Measurements from ENCODE around the gene TTBK2.

DNA sequence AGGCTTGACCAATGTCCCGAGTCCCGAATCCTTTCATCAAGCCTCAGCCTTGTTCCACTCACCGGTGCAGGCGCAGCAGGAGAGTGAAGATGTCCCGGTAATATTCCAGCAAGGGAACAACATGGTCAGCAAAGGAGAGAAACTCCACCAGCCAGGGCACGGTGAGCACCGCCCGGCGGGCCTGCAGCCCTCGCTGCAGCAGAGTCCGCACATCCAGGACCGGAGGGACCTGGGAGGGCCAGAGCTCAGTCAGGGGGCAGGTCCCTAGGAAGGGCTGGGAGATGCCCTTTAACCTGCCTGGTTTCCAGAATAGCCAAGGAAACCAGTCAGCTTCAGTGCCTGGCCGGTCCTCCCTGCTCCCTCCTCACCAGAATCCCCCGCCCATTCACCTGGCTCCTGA lies 190.0 kb downstream of the TTBK2 start:
- TF ChIP-seq, protein P1, sequence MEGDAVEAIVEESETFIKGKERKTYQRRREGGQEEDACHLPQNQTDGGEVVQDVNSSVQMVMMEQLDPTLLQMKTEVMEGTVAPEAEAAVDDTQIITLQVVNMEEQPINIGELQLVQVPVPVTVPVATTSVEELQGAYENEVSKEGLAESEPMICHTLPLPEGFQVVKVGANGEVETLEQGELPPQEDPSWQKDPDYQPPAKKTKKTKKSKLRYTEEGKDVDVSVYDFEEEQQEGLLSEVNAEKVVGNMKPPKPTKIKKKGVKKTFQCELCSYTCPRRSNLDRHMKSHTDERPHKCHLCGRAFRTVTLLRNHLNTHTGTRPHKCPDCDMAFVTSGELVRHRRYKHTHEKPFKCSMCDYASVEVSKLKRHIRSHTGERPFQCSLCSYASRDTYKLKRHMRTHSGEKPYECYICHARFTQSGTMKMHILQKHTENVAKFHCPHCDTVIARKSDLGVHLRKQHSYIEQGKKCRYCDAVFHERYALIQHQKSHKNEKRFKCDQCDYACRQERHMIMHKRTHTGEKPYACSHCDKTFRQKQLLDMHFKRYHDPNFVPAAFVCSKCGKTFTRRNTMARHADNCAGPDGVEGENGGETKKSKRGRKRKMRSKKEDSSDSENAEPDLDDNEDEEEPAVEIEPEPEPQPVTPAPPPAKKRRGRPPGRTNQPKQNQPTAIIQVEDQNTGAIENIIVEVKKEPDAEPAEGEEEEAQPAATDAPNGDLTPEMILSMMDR (IDR thresholded peaks at IDR 0.05): no peak
- TF ChIP-seq POLR2A (IDR thresholded peaks at IDR 0.05): no peak
